H1 (cell line): ENCODE data around the gene TCF19. TPM values are rescaled to one million over a fixed set of nuclear protein-coding genes. Genes with fewer than 3 reads are reported as not detected.

Experiments used
- CREB1 ChIP-seq: IDR thresholded peaks from 2 replicates; pipeline ENCODE4 v1.6.1; 2012; ENCODE audit warnings: inconsistent platforms
- EGR1 ChIP-seq: IDR thresholded peaks from 2 replicates; pipeline ENCODE4 v1.6.1; 2011; ENCODE audit warnings: low read depth, low read length, borderline replicate concordance
- RBBP5 ChIP-seq: IDR thresholded peaks from 2 replicates; pipeline ENCODE4 v1.7.1; 2012; ENCODE audit warnings: low read depth, mild to moderate bottlenecking, inconsistent platforms, low read length, moderate library complexity, borderline replicate concordance
- TAF1 ChIP-seq: IDR thresholded peaks from 2 replicates; pipeline ENCODE4 v1.6.1; 2011; ENCODE audit warnings: mild to moderate bottlenecking, low read depth, low read length
- polyA plus RNA-seq, 7 experiments: library from polyadenylated mRNA; depleted of rRNA in 3 of 7; stranded (reverse) in 5 of 7; unstranded in 2 of 7; fragments of >200 nt in 5 of 7; fragments of 200-250 nt in 2 of 7; gene quantifications; 1 replicate in 5 of 7; 2 replicates in 1 of 7; 4 replicates in 1 of 7; pipeline versions ENCODE4 v1.2.1 to v1.2.3, GENCODE V29; 2011 to 2013; ENCODE audit warnings: missing spikeins in 2 of 7, mixed read lengths in 2 of 7
- total RNA-seq: library from RNA; stranded (reverse); fragmentation: NEBNext Ultra II Directional; extraction: Animal tissue kit (Norgen Biotek cat#: 25700); gene quantifications from 2 replicates; pipeline ENCODE4 v1.2.1, GENCODE V29; 2021

The TCF19 gene
- total and polyA plus RNA-seq, 2 of the 8 experiments (the other 6 are each of a cell fraction or from before 2014, with no cell fraction given): 7.2 to 11.0 TPM

GRCh38 chr6:31172973-31173384 lies 14.6 kb downstream of the TCF19 start (continued):
- TF ChIP-seq EGR1: no peak
- TF ChIP-seq TAF1: peak; percentile 70
- TF ChIP-seq RBBP5: peak; percentile 72
- no peak for TF ChIP-seq CREB1
